GM21619 (cell line): ENCODE results near the gene RNF43.

Experiments
- ATAC-seq: cut with Tn5 transposase; IDR thresholded peaks from one replicate; pipeline ENCODE4 v1.9.1; 2021; ENCODE audit not compliant: unreplicated experiment

The RNF43 gene

DNA sequence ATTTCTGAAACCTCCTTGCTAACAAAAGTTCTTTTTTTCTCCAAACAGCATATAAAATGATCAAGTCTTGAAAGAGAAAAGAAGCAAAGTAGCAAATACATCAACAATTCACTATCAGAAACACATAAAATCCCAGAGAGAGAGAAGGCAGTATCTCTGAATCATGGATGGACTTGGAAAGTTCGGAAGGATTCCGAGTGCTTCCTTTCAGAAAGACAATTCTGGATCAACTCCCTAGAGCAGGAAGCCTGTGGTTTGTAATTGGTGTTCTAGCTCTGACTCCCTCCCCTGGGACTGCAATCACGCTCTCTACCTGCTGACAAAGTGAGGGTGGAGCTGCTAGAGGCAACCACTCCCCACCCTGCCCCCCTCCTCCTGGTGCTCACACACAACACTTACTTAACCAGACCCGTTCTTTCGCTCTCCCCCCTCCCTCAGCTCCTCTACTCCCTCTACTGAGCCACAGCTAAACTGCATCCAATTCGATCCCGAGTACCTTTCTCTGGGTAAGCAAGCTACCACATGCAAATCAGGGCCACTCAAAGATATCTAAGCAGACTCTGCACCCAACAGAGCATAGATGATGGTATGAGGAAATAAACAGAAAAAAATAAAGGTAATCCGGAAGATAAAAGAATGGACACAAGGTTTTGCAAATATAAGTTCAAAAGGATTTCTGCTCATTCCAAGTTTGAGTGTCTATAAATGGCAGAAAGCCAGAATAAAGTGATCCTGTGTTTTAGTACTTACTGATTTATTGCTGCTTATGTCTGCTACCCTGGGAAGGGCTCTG is at the start of gene RNF43:
Gene RNF43 (minus strand): TSS at position 235 of the 793 bp plus-strand sequence. CDS start 1,957 bp downstream, outside the sequence.
- peak; percentile 94 for ATAC-seq

DNA sequence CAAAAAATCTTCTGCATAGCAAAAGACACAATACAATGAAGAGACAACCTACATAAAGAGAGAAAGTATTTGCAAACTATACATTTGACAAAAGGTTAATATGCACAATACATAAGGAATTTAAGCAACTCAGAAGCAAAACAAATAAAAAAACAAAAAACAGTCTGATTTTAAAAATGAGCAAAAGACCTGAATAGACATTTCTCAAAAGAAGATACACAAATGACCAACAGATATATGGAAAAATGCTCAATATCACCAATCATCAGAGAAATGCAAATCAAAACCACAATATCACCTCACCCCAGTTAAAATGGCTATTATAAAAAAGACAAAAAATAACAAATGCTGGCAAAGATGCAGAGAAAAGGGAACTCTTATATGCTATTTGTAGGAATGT is 38.2 kb upstream of the RNF43 start:
- no peak for ATAC-seq

DNA sequence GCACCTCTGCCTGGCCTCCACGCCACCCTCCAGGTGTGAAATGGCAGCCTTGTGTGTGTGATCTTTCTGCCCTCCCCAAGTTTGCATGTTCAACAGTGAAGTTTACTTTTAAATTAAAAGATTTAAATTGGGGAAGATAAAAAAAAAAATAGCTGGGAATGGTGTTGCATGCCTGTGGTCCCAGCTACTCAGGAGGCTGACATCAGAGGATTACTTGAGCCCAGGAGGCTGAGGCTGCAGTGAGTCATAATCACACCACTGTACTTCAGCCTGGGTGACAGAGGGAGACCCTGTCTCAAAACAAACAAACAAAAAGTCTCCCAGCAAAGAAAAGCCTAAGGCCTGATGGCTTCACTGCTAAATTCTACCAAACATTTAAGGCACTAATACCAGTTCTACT is 35.4 kb upstream of the RNF43 start:
- ATAC-seq = no peak

DNA sequence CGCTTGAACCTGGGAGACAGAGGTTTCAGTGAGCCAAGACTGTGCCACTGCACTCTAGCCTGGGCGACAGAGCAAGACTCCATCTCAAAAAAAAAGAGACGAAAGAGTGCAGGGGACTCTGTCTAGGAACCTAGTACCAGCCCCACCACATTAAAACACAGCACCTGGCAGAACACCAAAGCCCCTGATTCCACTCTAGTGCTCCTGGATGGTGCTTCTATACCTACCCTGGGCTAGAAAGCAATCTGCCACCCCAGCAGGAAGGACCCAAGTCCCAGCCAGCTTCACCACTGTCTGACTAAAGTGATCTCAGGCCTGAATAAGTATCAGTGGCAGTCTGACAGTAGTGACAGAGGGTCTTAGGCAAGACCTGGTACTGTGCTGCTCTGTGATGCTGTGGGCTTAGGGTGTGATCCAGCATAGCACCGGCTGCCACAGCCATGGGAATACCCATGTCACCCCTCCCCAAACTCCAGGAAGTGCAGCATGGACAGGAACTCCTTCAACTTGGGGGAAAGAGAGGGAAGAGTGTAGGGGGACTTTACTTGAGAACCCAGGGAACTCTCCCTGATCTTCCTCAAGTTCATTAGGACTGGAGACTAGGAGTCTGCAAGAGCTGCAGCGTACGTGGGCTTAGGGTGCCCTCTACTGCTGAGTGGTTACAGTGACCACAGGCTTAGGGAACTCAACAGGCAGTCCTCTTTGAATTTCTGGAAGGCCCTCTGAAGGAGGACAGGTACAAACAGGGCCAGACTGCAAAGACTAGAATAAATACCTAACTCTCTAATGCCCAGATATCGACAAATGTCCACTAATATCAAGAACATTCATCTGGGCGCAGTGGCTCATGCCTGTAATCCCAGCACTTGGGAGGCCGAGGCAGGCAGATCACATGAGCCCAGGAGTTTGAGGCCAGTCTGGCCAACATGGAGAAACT is 30.0 kb upstream of the RNF43 start:
- no peak for ATAC-seq

DNA sequence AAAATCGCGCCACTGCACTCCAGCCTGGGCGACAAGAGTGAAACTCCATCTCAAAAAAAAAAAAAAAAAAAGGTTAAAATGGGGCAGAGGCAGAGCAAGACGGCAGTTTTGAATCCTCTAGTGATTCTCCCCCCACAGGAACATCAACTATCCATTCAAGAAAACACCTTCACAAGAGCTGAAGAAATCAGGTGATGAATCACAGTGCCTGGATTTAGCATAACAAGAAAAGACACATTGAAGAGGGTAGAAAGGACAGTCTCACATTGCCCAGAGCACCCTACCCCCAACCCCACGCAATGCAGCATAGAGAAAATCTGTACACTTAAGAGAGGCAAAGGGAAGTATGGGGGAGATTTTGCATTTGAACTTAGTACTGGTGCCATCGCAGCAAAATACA is 28.8 kb upstream of the RNF43 start:
- no peak for ATAC-seq

DNA sequence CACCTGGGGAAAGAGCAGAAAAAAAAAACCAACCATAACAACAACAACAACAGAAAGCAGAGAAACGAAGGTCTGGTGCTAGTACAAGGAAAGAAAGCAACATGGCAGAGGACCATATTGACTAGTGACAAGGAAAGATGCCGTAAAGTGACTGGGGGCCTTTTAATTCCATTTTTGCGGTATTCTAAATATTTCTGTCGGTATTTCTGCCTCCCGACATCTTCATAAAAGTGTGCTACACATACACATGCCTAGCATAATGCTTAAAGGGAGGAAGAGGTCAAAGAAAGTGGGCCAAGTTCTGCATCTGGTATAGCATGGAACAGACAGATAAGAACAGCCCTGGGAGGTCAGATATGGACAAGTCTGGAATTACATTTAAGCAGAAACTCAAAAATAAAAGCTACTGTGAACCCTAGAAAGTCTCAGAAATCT is 19.5 kb upstream of the RNF43 start:
- no peak for ATAC-seq

DNA sequence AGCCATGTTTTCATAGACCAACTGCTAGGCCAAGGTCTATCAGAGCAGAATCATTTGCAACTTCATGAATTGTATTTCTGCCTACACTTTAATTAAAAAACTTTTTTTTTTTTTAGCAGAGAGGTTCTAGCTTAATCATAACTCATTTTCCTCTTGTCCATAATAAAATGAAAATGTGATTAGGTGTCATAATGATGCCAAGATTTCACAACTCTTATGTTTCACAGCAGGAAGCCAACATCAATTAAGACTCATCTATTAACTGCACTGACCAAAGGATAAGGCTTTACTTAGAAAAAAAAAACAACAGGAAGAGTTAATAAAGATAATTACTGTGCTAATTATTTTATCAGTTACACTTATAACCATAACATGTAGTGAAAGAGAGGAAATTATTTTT is 18.9 kb upstream of the RNF43 start:
- ATAC-seq = no peak

DNA sequence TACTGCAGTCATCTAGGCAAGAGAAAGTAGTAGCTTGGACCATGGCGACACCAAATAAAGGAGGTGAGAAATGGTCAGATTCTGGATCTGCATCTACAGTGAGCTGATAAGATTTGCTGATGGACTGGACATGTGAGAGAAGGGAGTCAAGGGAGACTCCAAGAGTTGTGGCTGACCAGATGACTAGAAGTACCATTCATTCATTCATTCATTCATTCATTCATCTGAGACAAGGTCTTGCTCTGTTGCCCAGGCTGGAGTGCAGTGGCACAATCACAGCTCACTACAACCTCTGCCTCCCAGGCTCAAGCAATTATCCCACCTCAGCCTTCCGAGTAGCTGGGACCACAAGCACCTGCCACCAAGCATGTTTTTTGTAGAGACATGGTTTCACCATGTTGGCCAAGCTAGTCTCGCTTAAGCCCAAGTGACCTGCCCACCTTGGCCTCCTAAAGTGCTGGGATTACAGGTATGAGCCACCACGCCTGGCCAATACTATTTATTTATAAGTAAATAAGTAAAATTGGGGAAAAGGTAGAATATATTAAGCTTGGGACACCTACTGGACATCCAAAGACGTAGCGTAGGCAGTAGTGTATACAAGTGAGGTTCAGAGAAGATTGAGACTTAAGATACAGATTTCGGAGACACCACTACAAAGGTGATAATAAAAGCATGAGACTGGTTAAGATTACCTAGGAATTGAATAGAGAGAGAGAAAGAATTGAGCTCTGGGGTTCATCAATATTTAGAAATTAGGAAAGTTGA is 15.7 kb upstream of the RNF43 start:
- ATAC-seq = no peak

DNA sequence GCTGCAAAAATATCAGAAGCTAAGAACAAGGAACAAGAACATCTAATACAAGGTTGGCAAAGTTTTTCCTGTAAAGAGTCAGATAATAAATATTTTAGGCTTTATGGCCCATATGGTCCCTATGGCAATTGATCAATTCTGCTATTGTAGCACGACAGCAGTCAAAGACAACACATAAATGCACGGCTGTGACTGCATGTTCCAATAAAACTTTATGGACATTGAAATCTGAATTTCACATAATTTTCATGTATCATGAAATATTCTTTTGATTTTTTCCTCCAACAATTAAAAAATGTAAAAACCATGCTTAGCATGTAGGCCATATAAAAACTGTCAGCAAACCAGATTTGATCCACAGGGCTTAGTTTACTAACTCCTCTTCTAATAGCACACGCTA is 10.5 kb upstream of the RNF43 start:
- ATAC-seq = no peak

DNA sequence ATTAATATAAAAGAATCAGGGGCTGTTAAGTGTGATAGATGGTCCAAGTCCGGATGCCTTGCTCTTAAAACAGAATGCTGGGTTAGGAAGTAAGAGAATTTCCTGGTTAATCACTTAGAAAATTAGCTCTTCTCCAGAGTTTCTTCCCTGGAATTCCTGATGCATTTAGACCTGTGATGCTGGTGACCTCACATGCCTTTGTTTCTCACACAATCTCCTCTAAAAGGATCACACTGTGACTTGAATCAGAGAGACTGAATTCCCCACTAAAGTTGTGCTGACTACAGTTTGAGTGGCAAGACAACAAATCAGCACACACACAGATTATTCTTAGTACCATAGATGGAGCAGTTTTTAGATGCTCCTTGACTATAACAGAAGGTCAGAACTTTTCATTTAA is 4.4 kb upstream of the RNF43 start:
- ATAC-seq = no peak

DNA sequence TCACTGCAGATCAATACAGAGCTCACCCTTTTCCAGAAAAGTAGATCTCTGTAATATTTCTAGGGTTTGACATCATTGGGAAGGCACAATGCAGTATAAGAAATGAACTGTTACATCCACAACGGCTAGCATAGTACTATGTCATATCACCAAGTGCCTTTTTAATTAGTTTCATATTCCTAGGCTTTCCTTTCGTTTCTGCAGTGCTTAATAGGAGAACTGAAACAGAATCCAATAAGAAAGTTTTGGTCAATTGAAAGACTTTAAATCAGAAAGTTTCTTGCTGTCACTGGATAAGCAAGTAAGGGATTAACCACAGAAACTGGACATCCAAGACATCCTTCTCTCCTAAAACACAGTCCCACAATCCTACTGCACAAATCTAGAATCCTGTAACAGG is 3.5 kb upstream of the RNF43 start:
- no peak for ATAC-seq

DNA sequence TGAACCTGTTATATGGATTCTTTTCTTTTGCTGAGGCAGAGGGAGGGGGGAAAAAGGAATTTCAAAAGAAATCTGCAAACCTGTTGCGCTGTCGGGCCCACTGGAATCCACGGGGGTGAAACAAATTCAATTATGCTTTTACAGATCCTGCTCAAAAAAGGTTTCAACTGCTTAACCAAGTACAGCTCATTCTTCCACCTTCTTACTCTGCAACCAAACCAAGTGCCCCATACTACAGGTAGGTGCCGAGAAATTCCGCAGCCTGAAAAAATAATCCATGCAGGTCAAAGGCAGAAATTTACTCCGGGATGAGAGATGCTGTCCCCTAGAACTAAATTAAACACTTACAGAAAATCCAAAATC is 416 bp downstream of the RNF43 start:
- ATAC-seq = no peak

DNA sequence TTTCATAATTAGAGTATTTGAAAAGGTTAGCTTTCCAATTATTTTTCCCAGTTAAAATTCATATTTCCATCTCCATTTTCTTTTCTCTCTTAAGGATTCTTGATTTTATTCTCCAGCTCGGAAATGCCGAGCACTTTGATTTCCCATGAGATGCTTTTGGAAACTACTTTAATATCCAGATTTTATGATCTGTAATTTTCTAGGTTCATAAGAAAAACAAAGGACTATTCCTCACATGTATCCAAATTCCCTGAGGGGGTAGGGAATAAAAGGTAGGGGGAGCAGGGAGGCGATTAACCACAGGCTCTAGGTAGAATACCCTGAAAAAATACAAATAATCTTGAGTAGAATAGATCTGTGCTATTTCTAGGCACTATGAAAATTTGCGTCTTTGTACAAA is 938 bp downstream of the RNF43 start:
- no peak for ATAC-seq

DNA sequence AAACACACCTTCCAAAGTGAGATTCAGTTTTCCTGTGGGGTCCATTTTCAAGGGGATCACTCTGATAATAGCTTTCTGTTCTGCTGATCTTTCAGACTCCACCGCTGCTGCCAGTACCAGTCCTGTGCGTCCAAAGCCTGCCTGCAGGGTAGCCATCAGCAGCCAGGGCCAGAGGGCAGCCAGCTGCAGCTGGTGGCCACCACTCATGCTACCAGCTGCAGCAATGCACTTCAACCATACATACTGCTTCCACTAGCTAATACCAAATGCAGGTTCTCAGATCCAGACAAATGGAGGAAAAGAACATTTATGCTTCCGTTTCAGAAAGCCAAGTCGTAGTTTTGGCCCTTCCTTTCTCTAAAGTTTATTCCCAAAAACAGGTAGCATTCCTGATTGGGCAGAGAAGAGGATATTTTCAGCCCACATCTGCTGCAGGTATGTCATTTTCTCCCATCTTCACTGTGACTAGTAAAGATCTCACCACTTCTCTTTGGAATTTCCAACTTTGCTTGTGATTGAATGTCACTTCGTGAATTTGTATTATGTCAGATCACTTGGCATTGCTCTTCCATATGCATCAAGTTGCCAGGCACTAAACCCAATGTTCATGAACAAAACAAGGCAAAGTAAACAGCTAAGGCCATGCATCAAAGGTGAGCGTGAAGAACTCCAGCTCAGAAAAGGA is 1.8 kb downstream of the RNF43 start:
- no peak for ATAC-seq

DNA sequence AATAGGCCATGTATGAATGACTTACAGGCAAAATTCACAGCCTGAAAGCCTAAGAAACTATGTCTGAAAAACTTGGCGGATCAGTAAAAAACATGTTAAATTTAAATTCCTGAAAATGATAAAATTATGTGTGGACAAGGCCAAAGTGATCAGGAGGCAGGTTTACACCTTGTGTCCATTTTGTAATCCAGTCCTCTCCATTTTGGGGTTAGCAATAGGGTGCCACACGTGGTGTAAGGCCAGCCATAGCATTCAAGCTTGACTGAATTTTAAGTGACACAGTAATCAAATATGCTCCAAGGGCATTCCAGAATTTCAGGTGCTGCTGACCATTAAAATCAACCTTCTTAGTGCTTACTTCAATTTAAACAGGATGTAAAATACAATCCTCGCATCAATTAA is 2.7 kb downstream of the RNF43 start:
- no peak for ATAC-seq

DNA sequence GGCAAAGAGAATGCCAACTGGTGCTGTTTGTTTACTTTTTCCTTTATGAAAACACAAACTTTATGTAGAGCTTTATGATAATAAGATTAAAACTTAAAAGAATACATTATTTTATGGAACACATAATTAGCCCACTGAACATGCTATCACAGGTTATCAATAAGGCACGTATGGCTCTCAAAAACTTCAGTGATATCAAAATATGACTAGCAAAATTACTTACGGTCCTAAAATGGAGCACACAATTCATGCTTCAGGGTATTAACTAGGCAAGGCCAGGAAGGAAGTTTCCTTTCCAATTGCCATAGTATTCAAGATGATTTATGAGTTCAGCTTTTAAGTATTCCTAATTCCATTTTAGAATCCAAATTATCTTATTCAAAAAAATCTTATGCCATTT is 3.6 kb downstream of the RNF43 start:
- no peak for ATAC-seq

DNA sequence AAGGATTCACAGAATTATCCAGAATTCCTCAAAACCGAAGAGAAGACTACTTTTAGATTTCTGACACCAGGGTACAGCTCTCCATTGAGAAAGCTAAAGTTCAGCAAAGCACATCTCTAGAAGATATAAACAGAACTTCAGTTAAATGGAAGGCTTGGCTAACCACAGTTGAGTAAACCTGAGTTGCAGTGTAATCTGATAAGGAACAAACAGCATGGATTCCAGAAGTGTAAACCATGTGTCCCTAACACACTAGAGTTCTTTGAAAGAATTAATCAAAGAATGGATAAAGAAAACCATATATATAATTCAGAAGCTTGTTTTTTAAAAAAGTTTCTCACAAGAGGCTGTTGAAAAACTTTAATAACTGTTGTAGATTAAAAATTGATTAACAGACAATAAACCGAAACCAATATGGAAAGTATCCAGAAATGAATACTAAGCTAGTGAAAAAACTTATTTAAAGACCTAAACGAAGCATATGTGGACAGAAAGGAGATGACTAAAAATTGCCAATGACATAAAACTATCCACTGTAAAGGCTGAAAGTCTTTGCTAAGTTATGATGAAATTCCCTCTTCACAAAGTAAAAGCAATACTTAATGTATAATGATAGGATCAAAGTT is 4.3 kb downstream of the RNF43 start:
- ATAC-seq = no peak

DNA sequence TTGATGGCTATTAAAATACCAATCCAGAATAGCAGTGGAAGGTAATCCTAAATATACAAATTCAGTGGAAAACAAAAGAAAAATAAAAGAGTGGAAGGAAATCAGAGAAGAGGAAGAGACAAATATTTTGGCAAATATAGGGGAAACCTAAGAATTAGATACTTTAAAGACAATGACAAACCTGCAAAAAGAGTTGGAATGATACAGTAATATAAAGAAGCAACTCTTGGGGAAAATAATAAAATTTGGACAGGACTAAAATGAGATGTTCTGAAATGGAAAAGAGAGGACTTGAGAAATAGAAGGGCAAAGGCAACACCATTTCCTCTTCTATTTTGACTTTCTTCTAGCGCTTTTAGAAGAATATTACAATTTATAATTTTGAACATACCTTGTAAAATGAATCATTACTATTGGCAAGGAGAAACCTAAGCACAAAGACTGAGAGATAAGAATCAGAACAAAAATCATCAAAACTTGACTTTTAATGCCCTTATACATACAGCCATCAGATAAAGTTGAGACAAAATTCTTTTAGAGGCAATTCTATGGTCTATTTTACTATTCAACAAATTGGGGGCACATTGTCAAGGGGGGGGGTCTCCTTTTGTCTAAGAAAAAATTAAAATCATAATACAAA is 5.2 kb downstream of the RNF43 start:
- no peak for ATAC-seq

DNA sequence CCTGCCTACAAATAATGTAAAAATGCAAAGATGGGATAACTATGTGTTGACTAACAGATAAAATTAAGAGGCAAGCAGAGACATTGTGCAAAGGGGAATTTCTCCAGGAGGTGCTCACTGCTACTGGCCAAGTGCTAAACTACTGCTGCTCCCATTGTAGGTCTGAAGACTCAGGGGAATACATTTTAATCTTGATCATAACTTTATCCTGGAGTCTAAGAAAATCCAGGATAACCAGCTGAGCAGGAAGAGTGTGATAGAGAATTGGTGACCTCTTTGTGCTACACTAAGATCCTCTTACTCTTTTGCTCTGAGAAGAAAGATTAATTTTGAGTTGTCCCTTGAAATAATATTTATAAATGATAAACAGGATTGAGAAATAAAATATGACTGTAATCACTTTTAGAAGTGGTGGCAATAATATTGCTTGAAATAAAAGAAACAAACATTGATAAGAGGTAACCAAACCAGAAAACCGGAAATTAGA is 5.9 kb downstream of the RNF43 start:
- ATAC-seq = no peak
